Keratinocyte (primary cell): Measurements from ENCODE around the gene NCR1. TPM values are rescaled to one million over a fixed set of nuclear protein-coding genes. Genes with fewer than 3 reads are reported as not detected.

Source experiments
- DNase-seq: peaks from one replicate; pipeline ENCODE4 v3.0.0-alpha.2; 2011; ENCODE audit warnings: low read depth, missing footprints, low spot score
- FAIRE-seq: peaks from 2 replicates; lab custom pipeline; 2011; peaks lifted over from hg19 to GRCh38; lab: Jason Lieb, UNC
- H2AFZ ChIP-seq: 2 replicates; pipeline ENCODE4 v1.6.0; 2012; ENCODE audit warnings: low read length, control low read depth, inconsistent platforms; ENCODE audit not compliant: control insufficient read depth
- H3K27ac ChIP-seq: 2 replicates; pipeline ENCODE4 v1.5.1; 2011; ENCODE audit warnings: low read length; ENCODE audit not compliant: control insufficient read depth, insufficient read depth
- H3K27me3 ChIP-seq: 3 replicates; pipeline ENCODE4 v1.6.0; 2011; ENCODE audit warnings: low read length; ENCODE audit not compliant: control insufficient read depth, insufficient read depth; ENCODE audit errors: extremely low read depth
- H3K36me3 ChIP-seq, 2 experiments: 2 replicates in 1 of 2; 3 replicates in 1 of 2; pipeline ENCODE4 v1.5.1; 2011; ENCODE audit warnings: low read length in 2 of 2, mild to moderate bottlenecking in 1 of 2; ENCODE audit not compliant: control insufficient read depth in 2 of 2, insufficient read depth in 2 of 2; ENCODE audit errors: extremely low read depth in 1 of 2
- H3K4me1 ChIP-seq: 3 replicates; pipeline ENCODE4 v1.5.1; 2011; ENCODE audit warnings: low read length; ENCODE audit not compliant: control insufficient read depth, insufficient read depth; ENCODE audit errors: extremely low read depth
- H3K4me2 ChIP-seq: 3 replicates; pipeline ENCODE4 v1.6.0; 2011; ENCODE audit warnings: low read depth, low read length; ENCODE audit not compliant: control insufficient read depth, insufficient read depth; ENCODE audit errors: extremely low read depth
- H3K4me3 ChIP-seq, 3 experiments: fragments of 200-600 bp in 1 of 3; sonication (generic) in 1 of 3; 2 replicates in 2 of 3; 3 replicates in 1 of 3; pipeline ENCODE4 v1.5.1; 2011 to 2016; ENCODE audit warnings: low read length in 3 of 3, mild to moderate bottlenecking in 3 of 3, control low read depth in 2 of 3, inconsistent platforms in 1 of 3, low read depth in 1 of 3, mixed read lengths in 1 of 3, mixed run types in 1 of 3, moderate library complexity in 1 of 3; ENCODE audit not compliant: control insufficient read depth in 2 of 3, insufficient read depth in 2 of 3; ENCODE audit errors: extremely low read depth in 1 of 3
- H3K79me2 ChIP-seq: 2 replicates; pipeline ENCODE4 v1.6.0; 2012; ENCODE audit warnings: low read length; ENCODE audit not compliant: control insufficient read depth, insufficient read depth
- H3K9ac ChIP-seq: 3 replicates; pipeline ENCODE4 v1.6.0; 2011; ENCODE audit warnings: low read length; ENCODE audit not compliant: control insufficient read depth, insufficient read depth; ENCODE audit errors: extremely low read depth
- H3K9me1 ChIP-seq: 3 replicates; pipeline ENCODE4 v1.6.0; 2011; ENCODE audit warnings: low read length; ENCODE audit not compliant: control insufficient read depth, insufficient read depth; ENCODE audit errors: extremely low read depth
- H3K9me3 ChIP-seq: 2 replicates; pipeline ENCODE4 v1.5.1; 2012; ENCODE audit warnings: low read depth, low read length; ENCODE audit not compliant: control insufficient read depth
- H4K20me1 ChIP-seq: 3 replicates; pipeline ENCODE4 v1.6.0; 2011; ENCODE audit warnings: low read length; ENCODE audit not compliant: control insufficient read depth, insufficient read depth; ENCODE audit errors: extremely low read depth
- EZH2 ChIP-seq: IDR thresholded peaks from one replicate; pipeline ENCODE4 v1.6.1; 2012; ENCODE audit warnings: inconsistent platforms, mild to moderate bottlenecking, low read length, moderate library complexity
- dilution Hi-C: fragments of 300-500 bp; cut with MboI; formaldehyde crosslinking; loops from one replicate; pipeline ENCODE4 v1.7.0; 2020; ENCODE audit warnings: low sequenced_read_pairs; ENCODE audit not compliant: extremely low pct_ligation_motif_present
- polyA plus RNA-seq, 5 experiments: library from polyadenylated mRNA; depleted of rRNA in 3 of 5; stranded (reverse) in 3 of 5; stranded (forward) in 1 of 5; unstranded in 1 of 5; fragments of >200 nt; gene quantifications; 1 replicate in 1 of 5; 2 replicates in 3 of 5; 3 replicates in 1 of 5; pipeline versions ENCODE4 v1.2.1 to v1.2.3, GENCODE V29; 2011 to 2012; ENCODE audit warnings: missing spikeins in 2 of 5, low read depth in 1 of 5, low replicate concordance in 1 of 5
- TF ChIP-seq, protein P1 (sequence below), 3 experiments: IDR thresholded peaks in 1 of 3; conservative IDR thresholded peaks in 1 of 3; optimal IDR thresholded peaks in 1 of 3; 2 replicates in 2 of 3; 3 replicates in 1 of 3; pipeline versions ENCODE3 to v1.5.1; 2011; ENCODE audit warnings: low read length in 3 of 3, mild to moderate bottlenecking in 3 of 3, moderate library complexity in 2 of 3, control low read depth in 1 of 3, inconsistent platforms in 1 of 3; ENCODE audit not compliant: insufficient read depth in 2 of 3; ENCODE audit errors: extremely low read depth in 1 of 3

Gene NCR1
- polyA plus RNA-seq, 1 donor (not counting 4 experiments of a cell fraction or from before 2014, with no cell fraction given), result not detected

DNA sequence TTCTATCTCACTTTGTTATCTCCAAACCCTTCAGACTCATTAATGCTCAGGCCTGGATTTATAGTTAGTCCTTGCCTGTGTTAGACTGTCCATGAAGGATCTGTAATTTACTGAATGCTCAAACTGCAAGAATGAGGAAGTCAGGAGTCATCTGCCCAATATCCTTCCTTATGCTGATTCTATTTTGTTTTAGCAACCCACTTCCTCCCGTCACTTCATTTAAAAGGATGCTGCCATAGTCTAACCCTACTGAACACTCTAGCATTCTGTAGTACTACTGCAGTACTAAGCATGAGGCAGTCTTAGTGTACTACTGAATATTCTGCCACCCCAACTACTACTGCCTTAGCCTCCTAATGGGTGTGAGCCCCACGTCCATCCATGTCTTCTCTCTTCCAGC lies 30.4 kb upstream of the NCR1 start:
- Histone ChIP-seq H3K27ac (no peak overlapping the region), H2AFZ (no peak overlapping the region), H3K36me3 (no peaks in the 10 kb centered on the region), H4K20me1 (no peaks in the 10 kb centered on the region), H3K79me2 (no peaks in the 10 kb centered on the region), H3K9me3 (no peaks in the 10 kb centered on the region), H3K27me3 (no peaks in the 10 kb centered on the region), H3K4me3 (no peak overlapping the region), H3K9me1 (no peaks in the 10 kb centered on the region), H3K4me1 (no peaks in the 10 kb centered on the region), H3K4me2 (no peak overlapping the region), H3K9ac (no peak overlapping the region)
- FAIRE-seq, result no peak
- dilution Hi-C loops, result no loop called here
- TF ChIP-seq, protein P1, sequence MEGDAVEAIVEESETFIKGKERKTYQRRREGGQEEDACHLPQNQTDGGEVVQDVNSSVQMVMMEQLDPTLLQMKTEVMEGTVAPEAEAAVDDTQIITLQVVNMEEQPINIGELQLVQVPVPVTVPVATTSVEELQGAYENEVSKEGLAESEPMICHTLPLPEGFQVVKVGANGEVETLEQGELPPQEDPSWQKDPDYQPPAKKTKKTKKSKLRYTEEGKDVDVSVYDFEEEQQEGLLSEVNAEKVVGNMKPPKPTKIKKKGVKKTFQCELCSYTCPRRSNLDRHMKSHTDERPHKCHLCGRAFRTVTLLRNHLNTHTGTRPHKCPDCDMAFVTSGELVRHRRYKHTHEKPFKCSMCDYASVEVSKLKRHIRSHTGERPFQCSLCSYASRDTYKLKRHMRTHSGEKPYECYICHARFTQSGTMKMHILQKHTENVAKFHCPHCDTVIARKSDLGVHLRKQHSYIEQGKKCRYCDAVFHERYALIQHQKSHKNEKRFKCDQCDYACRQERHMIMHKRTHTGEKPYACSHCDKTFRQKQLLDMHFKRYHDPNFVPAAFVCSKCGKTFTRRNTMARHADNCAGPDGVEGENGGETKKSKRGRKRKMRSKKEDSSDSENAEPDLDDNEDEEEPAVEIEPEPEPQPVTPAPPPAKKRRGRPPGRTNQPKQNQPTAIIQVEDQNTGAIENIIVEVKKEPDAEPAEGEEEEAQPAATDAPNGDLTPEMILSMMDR (optimal IDR thresholded peaks at IDR 0.05 in 1 of 3, IDR thresholded peaks at IDR 0.05 in 1 of 3, conservative IDR thresholded peaks at IDR 0.05 in 1 of 3; ENCODE audit: extremely low read depth in 1 of 3, insufficient read depth in 2 of 3, low read length in 3 of 3), result no peak
- TF ChIP-seq EZH2, result no peak
- DNase-seq, result no peak

DNA sequence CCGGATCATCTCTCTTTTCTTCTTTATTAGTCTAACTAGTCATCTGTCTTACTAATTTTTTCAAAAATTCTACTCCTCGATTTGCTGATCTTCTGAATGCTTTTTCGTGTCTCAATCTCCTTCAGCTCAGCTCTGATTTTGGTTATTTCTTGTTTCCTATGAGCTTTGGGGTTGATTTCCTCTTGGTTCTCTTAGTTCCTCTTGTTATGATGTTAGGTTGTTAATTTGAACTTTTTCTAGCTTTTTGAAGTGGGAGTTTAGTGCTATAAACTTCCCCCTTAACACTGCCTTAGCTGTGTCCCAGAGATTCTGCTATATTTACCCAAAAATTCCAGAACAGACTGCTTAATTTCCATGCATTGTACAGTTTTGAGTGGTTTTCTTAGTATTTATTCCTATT lies 28.5 kb upstream of the NCR1 start:
- no peak overlapping the region for H3K27ac ChIP-seq
- H3K79me2 ChIP-seq, result no peaks in the 10 kb centered on the region
- H3K4me1 ChIP-seq, result no peaks in the 10 kb centered on the region
- H3K9me3 ChIP-seq, result no peaks in the 10 kb centered on the region
- no peak for FAIRE-seq
- no peak overlapping the region for H3K4me2 ChIP-seq
- no peaks in the 10 kb centered on the region for H3K9me1 ChIP-seq
- no peaks in the 10 kb centered on the region for H4K20me1 ChIP-seq
- dilution Hi-C loops, result no loop called here
- H3K9ac ChIP-seq, result no peak overlapping the region
- no peak overlapping the region for H3K4me3 ChIP-seq
- TF ChIP-seq, protein P1 (optimal IDR thresholded peaks at IDR 0.05 in 1 of 3, IDR thresholded peaks at IDR 0.05 in 1 of 3, conservative IDR thresholded peaks at IDR 0.05 in 1 of 3; ENCODE audit: extremely low read depth in 1 of 3, insufficient read depth in 2 of 3, low read length in 3 of 3), result no peak
- no peak for TF ChIP-seq EZH2
- H2AFZ ChIP-seq, result no peak overlapping the region
- no peaks in the 10 kb centered on the region for H3K36me3 ChIP-seq
- DNase-seq, result no peak
- no peaks in the 10 kb centered on the region for H3K27me3 ChIP-seq
